H1 (cell line): Measurements from ENCODE around the gene DOC2A. TPM values are rescaled to one million over a fixed set of nuclear protein-coding genes. Genes with fewer than 3 reads are reported as not detected.

ENCODE experiments used
- CTCF ChIA-PET: fragments of 300-600 bp; sonication (Branson Sonifier 250); formaldehyde crosslinking; loops from one replicate; lab custom pipeline; 2021; ENCODE audit not compliant: partially characterized antibody; lab: Charles Lee
- POLR2A ChIA-PET: fragments of 300-600 bp; sonication (Branson Sonifier 250); formaldehyde crosslinking; loops from one replicate; lab custom pipeline; 2021; ENCODE audit warnings: inconsistent platforms; ENCODE audit not compliant: partially characterized antibody; lab: Charles Lee
- DNase-seq, 2 experiments: peaks; one replicate each; pipeline versions ENCODE4 v3.0.0 to v3.0.0-alpha.2; 2010 to 2022; ENCODE audit warnings: low spot score in 2 of 2, low read depth in 1 of 2, mixed read lengths in 1 of 2
- FAIRE-seq: peaks from 2 replicates; lab custom pipeline; 2011; peaks lifted over from hg19 to GRCh38; lab: Jason Lieb, UNC
- H2AFZ ChIP-seq: 2 replicates; pipeline ENCODE4 v1.8.1; 2012; ENCODE audit warnings: low read length, inconsistent platforms
- H2AK5ac ChIP-seq: 2 replicates; pipeline ENCODE4 v1.6.1; 2013; ENCODE audit warnings: low read depth, low read length
- H2BK120ac ChIP-seq: replicated peaks from 2 replicates; pipeline ENCODE3; 2013; ENCODE audit warnings: low read depth, low read length, inconsistent platforms
- H2BK12ac ChIP-seq: 2 replicates; pipeline ENCODE4 v1.6.1; 2013; ENCODE audit warnings: low read depth, low read length
- H2BK15ac ChIP-seq: 2 replicates; pipeline ENCODE4 v1.6.1; 2013; ENCODE audit warnings: low read length
- H2BK20ac ChIP-seq: 2 replicates; pipeline ENCODE4 v1.6.1; 2013; ENCODE audit warnings: low read length
- H2BK5ac ChIP-seq: 2 replicates; pipeline ENCODE4 v1.6.1; 2013; ENCODE audit warnings: low read depth, low read length
- H3K14ac ChIP-seq: 2 replicates; pipeline ENCODE4 v1.6.1; 2013; ENCODE audit warnings: inconsistent platforms; ENCODE audit not compliant: insufficient read length
- H3K18ac ChIP-seq: 2 replicates; pipeline ENCODE4 v1.6.1; 2013; ENCODE audit warnings: low read length; ENCODE audit errors: extremely low read depth
- H3K23ac ChIP-seq: 2 replicates; pipeline ENCODE4 v1.6.1; 2013; ENCODE audit warnings: inconsistent platforms; ENCODE audit not compliant: insufficient read length
- H3K23me2 ChIP-seq: 2 replicates; pipeline ENCODE4 v1.6.1; 2013; ENCODE audit warnings: low read depth, low read length
- H3K27ac ChIP-seq: 2 replicates; pipeline ENCODE4 v1.6.1; 2011; ENCODE audit warnings: low read depth, low read length, inconsistent platforms
- H3K27me3 ChIP-seq, 4 experiments: replicated peaks in 1 of 4; 1 replicate in 1 of 4; 2 replicates in 3 of 4; pipeline versions ENCODE4 v1.6.1 to v1.8.1; 2011 to 2013; ENCODE audit warnings: low read length in 3 of 4, mild to moderate bottlenecking in 3 of 4, inconsistent platforms in 2 of 4, mixed read lengths in 2 of 4, moderate library complexity in 1 of 4; ENCODE audit not compliant: control insufficient read depth in 3 of 4, insufficient read depth in 3 of 4; ENCODE audit errors: extremely low read depth in 1 of 4
- H3K36me3 ChIP-seq, 4 experiments: 2 replicates each; pipeline versions ENCODE4 v1.6.1 to v1.8.1; 2011 to 2013; ENCODE audit warnings: mild to moderate bottlenecking in 4 of 4, low read length in 3 of 4, moderate library complexity in 2 of 4, control low read depth in 1 of 4, inconsistent platforms in 1 of 4; ENCODE audit not compliant: insufficient read depth in 4 of 4, control insufficient read depth in 2 of 4
- H3K4ac ChIP-seq: replicated peaks from 2 replicates; pipeline ENCODE3; 2013; ENCODE audit warnings: low read length, low read depth, mixed read lengths, inconsistent platforms; ENCODE audit not compliant: insufficient read length
- H3K4me1 ChIP-seq, 4 experiments: replicated peaks in 1 of 4; 1 replicate in 1 of 4; 2 replicates in 3 of 4; pipeline versions ENCODE4 v1.6.1 to v1.8.1; 2011 to 2013; ENCODE audit warnings: low read length in 3 of 4, inconsistent platforms in 2 of 4, mixed read lengths in 1 of 4; ENCODE audit not compliant: insufficient read depth in 4 of 4, control insufficient read depth in 3 of 4
- H3K4me2 ChIP-seq, 2 experiments: 2 replicates each; pipeline versions ENCODE4 v1.6.1 to v1.8.1; 2011 to 2013; ENCODE audit warnings: low read depth in 2 of 2, low read length in 2 of 2, control low read depth in 1 of 2, inconsistent platforms in 1 of 2, mild to moderate bottlenecking in 1 of 2; ENCODE audit not compliant: insufficient read depth in 1 of 2
- H3K4me3 ChIP-seq, 4 experiments: fragments of 200-600, 300-600 bp in 1 of 4; sonication (generic), shearing (Covaris generic), sonication (Bioruptor Twin) in 1 of 4; 2 replicates each; pipeline versions ENCODE4 v1.5.1 to v1.8.1; 2011 to 2016; ENCODE audit warnings: low read length in 4 of 4, low read depth in 3 of 4, control low read depth in 2 of 4, inconsistent platforms in 2 of 4, mild to moderate bottlenecking in 2 of 4, mixed read lengths in 1 of 4, moderate library complexity in 1 of 4; ENCODE audit not compliant: insufficient read depth in 2 of 4; ENCODE audit errors: extremely low read depth in 1 of 4
- H3K56ac ChIP-seq: replicated peaks from 2 replicates; pipeline ENCODE3; 2013; ENCODE audit warnings: low read depth, mild to moderate bottlenecking, mixed read lengths, low read length, inconsistent platforms; ENCODE audit not compliant: insufficient read length
- H3K79me1 ChIP-seq: 2 replicates; pipeline ENCODE4 v1.6.1; 2013; ENCODE audit warnings: low read depth, low read length, control low read depth
- H3K79me2 ChIP-seq, 2 experiments: 2 replicates each; pipeline versions ENCODE4 v1.6.1 to v1.8.1; 2012 to 2013; ENCODE audit warnings: low read length in 2 of 2, mild to moderate bottlenecking in 2 of 2, inconsistent platforms in 1 of 2; ENCODE audit not compliant: insufficient read depth in 2 of 2, control insufficient read depth in 1 of 2
- H3K9ac ChIP-seq, 4 experiments: replicated peaks in 1 of 4; 1 replicate in 1 of 4; 2 replicates in 3 of 4; pipeline versions ENCODE4 v1.6.1 to v1.8.1; 2011 to 2013; ENCODE audit warnings: low read depth in 3 of 4, low read length in 3 of 4, control low read depth in 2 of 4, mild to moderate bottlenecking in 2 of 4, moderate library complexity in 2 of 4, inconsistent platforms in 1 of 4; ENCODE audit errors: extremely low read depth in 1 of 4
- H3K9me3 ChIP-seq, 2 experiments: 2 replicates each; pipeline versions ENCODE4 v1.6.1 to v1.8.1; 2012 to 2013; ENCODE audit warnings: mild to moderate bottlenecking in 2 of 2, moderate library complexity in 2 of 2, control low read depth in 1 of 2, inconsistent platforms in 1 of 2, low read depth in 1 of 2, low read length in 1 of 2, mixed read lengths in 1 of 2; ENCODE audit not compliant: insufficient read depth in 2 of 2
- H4K20me1 ChIP-seq, 2 experiments: replicated peaks in 1 of 2; 2 replicates each; pipeline versions ENCODE3 to v1.8.1; 2011 to 2013; ENCODE audit warnings: inconsistent platforms in 2 of 2, low read length in 2 of 2, mild to moderate bottlenecking in 1 of 2; ENCODE audit not compliant: insufficient read depth in 2 of 2, control insufficient read depth in 1 of 2
- H4K5ac ChIP-seq: 2 replicates; pipeline ENCODE4 v1.6.1; 2013; ENCODE audit warnings: low read length, low read depth, mixed read lengths, inconsistent platforms; ENCODE audit not compliant: insufficient read length
- H4K8ac ChIP-seq: 2 replicates; pipeline ENCODE4 v1.8.0; 2013; ENCODE audit warnings: mild to moderate bottlenecking, moderate library complexity, low read length, inconsistent platforms; ENCODE audit not compliant: insufficient read depth; ENCODE audit errors: extremely low read depth
- H4K91ac ChIP-seq: replicated peaks from 2 replicates; pipeline ENCODE3; 2013; ENCODE audit warnings: low read length, mixed read lengths, inconsistent platforms; ENCODE audit not compliant: insufficient read length
- CTCF ChIP-seq, 3 experiments: IDR thresholded peaks; 1 replicate in 2 of 3; 2 replicates in 1 of 3; pipeline versions ENCODE4 v1.5.1 to v1.6.1; 2011; ENCODE audit warnings: low read length in 3 of 3, mild to moderate bottlenecking in 3 of 3, inconsistent platforms in 2 of 3, low read depth in 1 of 3, moderate library complexity in 1 of 3; ENCODE audit not compliant: insufficient read depth in 1 of 3; ENCODE audit errors: control extremely low read depth in 1 of 3
- RAD21 ChIP-seq, 2 experiments: IDR thresholded peaks in 1 of 2; conservative IDR thresholded peaks in 1 of 2; 2 replicates each; pipeline ENCODE4 v1.6.1; 2011; ENCODE audit warnings: low read depth in 2 of 2, low read length in 2 of 2, improper control_type of control experiment in 1 of 2, inconsistent platforms in 1 of 2, mild to moderate bottlenecking in 1 of 2, moderate library complexity in 1 of 2
- SIRT6 ChIP-seq: IDR thresholded peaks from one replicate; pipeline ENCODE4 v1.7.1; 2012; ENCODE audit warnings: low read length, inconsistent platforms
- TEAD4 ChIP-seq: IDR thresholded peaks from 2 replicates; pipeline ENCODE4 v1.6.1; 2012; ENCODE audit warnings: low read depth, low read length, inconsistent platforms, mixed read lengths
- WGBS, 2 experiments: shearing (Covaris generic) in 1 of 2; methylation state at CpG; one replicate each; pipeline versions ENCODE4 v1.1.6 to v1.1.7; 2013 to 2015; ENCODE audit warnings: low lambda C conversion rate in 2 of 2, mixed read lengths in 2 of 2, inconsistent platforms in 1 of 2, low coverage in 1 of 2, missing lambda C conversion rate in 1 of 2; ENCODE audit not compliant: insufficient replicate concordance in 2 of 2, insufficient coverage in 1 of 2, insufficient read length in 1 of 2; ENCODE audit errors: extremely low coverage in 1 of 2, missing lambda C conversion rate in 1 of 2; 5-methylcytosine and 5-hydroxymethylcytosine counted together
- polyA plus RNA-seq, 7 experiments: library from polyadenylated mRNA; depleted of rRNA in 3 of 7; stranded (reverse) in 5 of 7; unstranded in 2 of 7; fragments of >200 nt in 5 of 7; fragments of 200-250 nt in 2 of 7; gene quantifications; 1 replicate in 5 of 7; 2 replicates in 1 of 7; 4 replicates in 1 of 7; pipeline versions ENCODE4 v1.2.1 to v1.2.3, GENCODE V29; 2011 to 2013; ENCODE audit warnings: missing spikeins in 2 of 7, mixed read lengths in 2 of 7
- total RNA-seq: library from RNA; stranded (reverse); fragmentation: NEBNext Ultra II Directional; extraction: Animal tissue kit (Norgen Biotek cat#: 25700); gene quantifications from 2 replicates; pipeline ENCODE4 v1.2.1, GENCODE V29; 2021

Gene DOC2A
- total and polyA plus RNA-seq, 2 of the 8 experiments (the other 6 are each of a cell fraction or from before 2014, with no cell fraction given), result 13.9 to 20.7 TPM

GRCh38 chr16:30000735-30001631 is 9.8 kb downstream of the DOC2A start:
- Histone ChIP-seq H3K9me3 (no peaks in the 10 kb centered on the region), H3K79me2 (peaks cover 0 to 7% of the 10 kb centered on the region in 2 experiments; a peak in 1 of 4 replicates), H3K4ac (no peak overlapping the region), H2BK15ac (no peak overlapping the region), H3K14ac (no peak overlapping the region), H2BK12ac (no peak overlapping the region), H3K4me2 (peak overlapping the region in 1 of 2 experiments; percentile 45; a peak in 2 of 4 replicates), H4K5ac (no peak overlapping the region), H2AK5ac (no peak overlapping the region), H3K79me1 (peaks cover 3% of the 10 kb centered on the region; the same call in 1 of the 2 replicates), H2BK5ac (no peak overlapping the region), H4K91ac (no peak overlapping the region), H2BK20ac (no peak overlapping the region), H3K23me2 (peaks cover 4% of the 10 kb centered on the region; the same call in 1 of the 2 replicates), H3K4me1 (peaks cover 0 to 10% (median 5%) of the 10 kb centered on the region in 4 experiments; a peak in 6 of 7 replicates), H3K27me3 (no peaks in the 10 kb centered on the region), H4K20me1 (peaks cover 2 to 7% of the 10 kb centered on the region in 2 experiments), H3K18ac (no peak overlapping the region), H3K36me3 (peaks cover 0 to 10% (median 4%) of the 10 kb centered on the region in 4 experiments; a peak in 6 of 8 replicates), H4K8ac (no peak overlapping the region; the same call in 1 of the 2 replicates), H3K27ac (no peak overlapping the region), H3K23ac (no peak overlapping the region), H2BK120ac (no peak overlapping the region), H3K9ac (no peak overlapping the region), H2AFZ (no peak overlapping the region), H3K56ac (no peak overlapping the region)
- DNase-seq, result peak in 1 of 2 experiments; percentile 87
- 70% methylated on average over 29 of the region's 33 CpGs; no CpG with 5 or more reads in 1 of the 2 experiments for WGBS, 2 experiments
- FAIRE-seq, result no peak
- CTCF ChIA-PET, result interaction anchor here (0.6 to 3.5 kb wide), 13 partner anchors 8 to 354 kb away, joined by 3 to 18 read pairs (median 3); partner anchors contain the start of genes C16orf92 and TLCD3B
- TF ChIP-seq SIRT6, result no peak
- peak; percentile 39 to 54 for TF ChIP-seq RAD21 (IDR thresholded peaks at IDR 0.05 in 1 of 2, conservative IDR thresholded peaks at IDR 0.05 in 1 of 2; ENCODE audit: low read depth in 2 of 2, low read length in 2 of 2)
- TF ChIP-seq CTCF (IDR thresholded peaks at IDR 0.05; ENCODE audit: control extremely low read depth in 1 of 3, insufficient read depth in 1 of 3, low read depth in 1 of 3, low read length in 3 of 3), result peak; percentile 55 to 71 (median 59)
- no peak for TF ChIP-seq TEAD4
- TF ChIP-seq, all 59 proteins: peak for 2
- POLR2A ChIA-PET, result interaction anchor here (0.7 to 3.2 kb wide), 13 partner anchors 8 to 211 kb away, joined by 3 to 10 read pairs (median 3); partner anchors contain the start of genes ASPHD1, C16orf92, KIF22 and TLCD3B
- H3K4me3 ChIP-seq, result peak overlapping the region in 1 of 4 experiments; percentile 46; a peak in 2 of 8 replicates
